Fibroblast of pulmonary artery (primary cell): Measurements from ENCODE around the gene ACTL10.

Experiments used
- DNase-seq: peaks from one replicate; pipeline ENCODE4 v3.0.0-alpha.2; 2010; ENCODE audit warnings: low read depth
- H3K4me3 ChIP-seq: replicated peaks from 2 replicates; pipeline ENCODE4 v1.5.1; 2011; ENCODE audit warnings: low read depth, mild to moderate bottlenecking, control low read depth, low read length, moderate library complexity
- TF ChIP-seq, protein P1 (sequence below): IDR thresholded peaks from 2 replicates; pipeline ENCODE4 v1.5.1; 2011; ENCODE audit warnings: mild to moderate bottlenecking, control low read depth, low read length, inconsistent platforms; ENCODE audit errors: missing control alignments

ACTL10 gene

DNA sequence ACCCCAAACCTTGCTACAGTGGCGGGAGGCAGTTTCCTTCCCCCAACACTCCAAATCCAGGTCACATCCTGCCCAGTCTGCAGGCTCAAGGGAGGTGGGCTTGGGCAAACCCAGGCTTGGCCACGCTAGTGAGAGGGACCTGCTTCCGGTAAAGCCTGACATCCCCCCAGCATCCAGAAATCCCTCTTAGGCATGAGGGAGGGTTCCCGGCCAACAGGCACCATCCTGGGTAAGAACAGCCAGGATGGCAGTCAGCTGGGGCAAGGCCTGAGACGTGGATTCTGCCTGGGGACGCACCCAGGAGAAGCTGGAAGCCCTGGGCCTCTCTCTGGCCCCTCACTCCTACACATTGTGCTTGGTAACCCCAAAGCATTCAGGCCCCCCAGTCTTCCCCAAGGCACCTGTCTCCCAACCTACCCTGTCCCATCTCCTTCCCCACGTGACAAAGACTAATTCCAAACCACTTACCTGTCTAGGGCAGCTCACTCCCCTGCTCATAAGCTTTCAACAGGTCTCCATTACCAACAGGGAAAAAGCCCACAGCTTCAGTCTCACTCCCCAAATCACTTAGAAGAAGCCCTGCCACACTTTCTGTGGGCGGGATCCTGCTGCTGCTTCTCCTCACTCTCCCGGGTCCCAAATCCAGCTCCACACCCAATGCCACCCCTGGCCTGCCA is 2.5 kb upstream of the ACTL10 start:
- DNase-seq, result no peak
- H3K4me3 ChIP-seq, result peak overlapping the region; percentile 71
- TF ChIP-seq, protein P1, sequence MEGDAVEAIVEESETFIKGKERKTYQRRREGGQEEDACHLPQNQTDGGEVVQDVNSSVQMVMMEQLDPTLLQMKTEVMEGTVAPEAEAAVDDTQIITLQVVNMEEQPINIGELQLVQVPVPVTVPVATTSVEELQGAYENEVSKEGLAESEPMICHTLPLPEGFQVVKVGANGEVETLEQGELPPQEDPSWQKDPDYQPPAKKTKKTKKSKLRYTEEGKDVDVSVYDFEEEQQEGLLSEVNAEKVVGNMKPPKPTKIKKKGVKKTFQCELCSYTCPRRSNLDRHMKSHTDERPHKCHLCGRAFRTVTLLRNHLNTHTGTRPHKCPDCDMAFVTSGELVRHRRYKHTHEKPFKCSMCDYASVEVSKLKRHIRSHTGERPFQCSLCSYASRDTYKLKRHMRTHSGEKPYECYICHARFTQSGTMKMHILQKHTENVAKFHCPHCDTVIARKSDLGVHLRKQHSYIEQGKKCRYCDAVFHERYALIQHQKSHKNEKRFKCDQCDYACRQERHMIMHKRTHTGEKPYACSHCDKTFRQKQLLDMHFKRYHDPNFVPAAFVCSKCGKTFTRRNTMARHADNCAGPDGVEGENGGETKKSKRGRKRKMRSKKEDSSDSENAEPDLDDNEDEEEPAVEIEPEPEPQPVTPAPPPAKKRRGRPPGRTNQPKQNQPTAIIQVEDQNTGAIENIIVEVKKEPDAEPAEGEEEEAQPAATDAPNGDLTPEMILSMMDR, result no peak

DNA sequence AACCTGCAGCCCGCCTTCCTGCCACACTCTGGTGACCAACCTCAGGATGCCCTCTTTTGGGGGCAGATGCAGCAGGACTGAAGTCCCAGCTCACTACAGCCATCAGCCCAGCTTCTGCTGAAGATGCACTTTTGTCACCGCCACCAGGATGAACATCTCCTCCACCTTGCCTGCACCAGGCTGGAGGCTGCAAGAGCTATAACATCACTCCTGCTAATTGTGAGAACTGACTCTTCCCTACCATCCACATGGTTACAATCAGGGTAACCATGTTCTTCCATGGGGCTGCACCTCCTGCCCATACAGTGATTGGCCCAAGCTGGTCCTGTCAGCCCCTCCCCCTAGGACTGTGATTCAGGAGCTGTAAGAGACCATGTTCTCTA is 2.0 kb upstream of the ACTL10 start:
- H3K4me3 ChIP-seq, result no peak overlapping the region
- DNase-seq, result no peak
- TF ChIP-seq, protein P1, result no peak

GRCh38 chr20:33667245-33667675 is 517 bp downstream of the ACTL10 start:
- no peak for DNase-seq
- H3K4me3 ChIP-seq, result peak overlapping the region; percentile 56
- TF ChIP-seq, protein P1, result no peak

GRCh38 chr20:33667676-33668465 is 1.1 kb downstream of the ACTL10 start:
- peak overlapping the region; percentile 56 for H3K4me3 ChIP-seq
- peak; percentile 79 for DNase-seq
- TF ChIP-seq, protein P1, result peak; percentile 81

DNA sequence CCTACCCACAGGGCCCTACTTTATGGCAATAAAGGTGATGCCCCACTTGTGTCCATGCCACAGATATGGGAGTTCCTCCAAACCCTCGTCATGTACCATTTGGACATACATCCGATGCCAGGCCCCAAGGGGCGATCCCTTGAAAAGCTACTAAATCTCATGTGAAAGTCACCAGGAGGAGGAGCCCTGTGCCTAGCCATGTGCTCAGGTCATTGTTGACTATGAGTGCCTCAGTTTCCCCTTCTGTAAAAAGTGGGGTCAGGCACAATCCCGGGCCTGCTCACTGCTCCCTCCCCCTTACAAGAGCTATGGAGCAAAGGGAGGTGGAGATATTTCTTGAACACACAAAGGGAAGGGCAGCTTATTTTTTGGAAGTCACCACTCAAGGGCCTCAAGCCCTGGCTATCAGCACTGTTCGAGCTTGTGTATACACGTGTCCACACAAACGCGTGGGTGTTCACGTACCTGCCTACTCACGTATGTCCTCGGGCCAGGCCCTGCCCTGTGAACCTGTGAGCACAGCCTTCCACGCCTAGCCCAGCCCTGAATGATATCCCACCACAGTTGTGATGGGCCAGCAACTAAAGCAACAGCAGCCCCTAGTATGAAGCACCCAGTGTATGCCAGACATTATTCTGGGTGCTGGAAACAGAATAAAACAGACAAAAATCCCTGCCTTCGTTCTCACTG is 1.9 kb downstream of the ACTL10 start:
- no peak for DNase-seq
- H3K4me3 ChIP-seq, result no peak overlapping the region
- TF ChIP-seq, protein P1, result no peak

- TF ChIP-seq, protein P1, result no peak
- H3K4me3 ChIP-seq, result no peak overlapping the region
- DNase-seq, result no peak
These were observed 2.5 kb downstream of the ACTL10 start for GRCh38 chr20:33669224-33669623.
